Duodenal mucosa (tissue), 2 donors: ENCODE results near the gene TEX19.

Experiments used
- H3K27ac ChIP-seq: one replicate; pipeline ENCODE4 v1.7.0; 2013; ENCODE audit warnings: low read depth, low read length
- H3K27me3 ChIP-seq, 2 donors: one replicate each; pipeline ENCODE4 v1.7.0; 2013; ENCODE audit warnings: low read length in 2 of 2, control low read depth in 1 of 2; ENCODE audit not compliant: insufficient read depth in 2 of 2, control insufficient read depth in 1 of 2
- H3K36me3 ChIP-seq, 2 donors: one replicate each; pipeline ENCODE4 v1.7.0; 2013; ENCODE audit warnings: low read length in 2 of 2, control low read depth in 1 of 2; ENCODE audit not compliant: insufficient read depth in 2 of 2, control insufficient read depth in 1 of 2
- H3K4me1 ChIP-seq, 2 donors: one replicate each; pipeline ENCODE4 v1.7.0; 2013; ENCODE audit warnings: low read length in 2 of 2, control low read depth in 1 of 2; ENCODE audit not compliant: insufficient read depth in 2 of 2, control insufficient read depth in 1 of 2
- H3K4me3 ChIP-seq, 2 donors: one replicate each; pipeline ENCODE4 v1.7.0; 2013; ENCODE audit warnings: low read length in 2 of 2, low read depth in 1 of 2
- H3K9ac ChIP-seq, 2 donors: one replicate each; pipeline ENCODE4 v1.7.0; 2013; ENCODE audit warnings: low read length in 2 of 2, low read depth in 1 of 2
- H3K9me3 ChIP-seq, 2 donors: one replicate each; pipeline ENCODE4 v1.7.0; 2013; ENCODE audit warnings: low read length in 2 of 2, control low read depth in 1 of 2; ENCODE audit not compliant: control insufficient read depth in 1 of 2

The TEX19 gene, protein sequence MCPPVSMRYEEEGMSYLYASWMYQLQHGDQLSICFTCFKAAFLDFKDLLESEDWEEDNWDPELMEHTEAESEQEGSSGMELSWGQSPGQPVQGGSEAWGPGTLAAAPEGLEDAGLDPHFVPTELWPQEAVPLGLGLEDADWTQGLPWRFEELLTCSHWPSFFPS

DNA sequence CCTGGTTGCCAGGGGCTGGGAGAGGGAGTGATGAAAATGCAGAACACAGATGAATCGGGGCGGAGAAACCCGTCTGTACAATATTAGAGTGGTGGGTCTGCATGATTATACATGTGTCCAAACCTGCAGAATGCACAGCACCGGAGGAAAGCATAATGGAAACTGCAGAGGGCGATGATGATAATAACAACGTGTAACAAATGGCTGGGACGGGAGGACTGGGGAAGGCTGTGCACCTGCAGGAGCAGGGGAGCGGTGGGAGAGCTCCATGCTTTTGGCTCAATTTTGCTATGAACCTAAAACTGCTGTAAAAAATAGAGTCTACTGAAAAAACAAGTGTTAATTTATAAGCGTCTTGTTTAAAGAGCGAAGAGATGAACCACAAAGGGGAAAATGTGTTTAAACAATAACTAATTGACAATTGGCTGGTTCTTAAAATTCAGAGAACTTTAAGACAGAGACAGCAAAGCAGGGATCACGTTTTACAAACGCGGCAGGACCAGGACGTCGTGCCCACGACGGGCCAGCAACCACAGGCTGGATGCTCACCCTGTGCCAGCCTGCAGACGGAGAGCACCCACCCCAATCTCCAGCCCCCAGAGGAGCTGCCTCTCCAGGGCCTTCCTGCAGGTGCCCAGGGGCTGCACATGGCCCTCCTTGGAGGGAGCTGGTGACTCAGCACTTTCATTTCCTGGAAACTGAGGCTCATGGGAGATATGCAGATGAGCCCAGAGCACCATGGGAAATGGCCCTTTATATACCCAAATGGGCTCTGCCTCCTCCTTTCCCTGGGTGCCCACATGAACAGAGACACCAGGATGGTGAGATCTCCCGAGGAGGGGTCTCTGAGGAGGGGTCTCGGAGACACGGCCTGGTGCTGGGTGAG lies at the start of gene TEX19:
Gene TEX19 (plus strand): TSS at position 783 of the 886 bp plus-strand sequence. CDS start 2,904 bp downstream, outside the sequence.
- Histone ChIP-seq H3K36me3 (no peaks in the 10 kb centered on the region), H3K9ac (no peak within 1 kb of the TSS), H3K27ac (no peak within 1 kb of the TSS), H3K4me1 (peaks cover 4 to 13% of the 10 kb centered on the region in 2 donors), H3K4me3 (no peak within 1 kb of the TSS), H3K9me3 (no peaks in the 10 kb centered on the region), H3K27me3 (peaks cover 8% of the 10 kb centered on the region in 2 donors)

DNA sequence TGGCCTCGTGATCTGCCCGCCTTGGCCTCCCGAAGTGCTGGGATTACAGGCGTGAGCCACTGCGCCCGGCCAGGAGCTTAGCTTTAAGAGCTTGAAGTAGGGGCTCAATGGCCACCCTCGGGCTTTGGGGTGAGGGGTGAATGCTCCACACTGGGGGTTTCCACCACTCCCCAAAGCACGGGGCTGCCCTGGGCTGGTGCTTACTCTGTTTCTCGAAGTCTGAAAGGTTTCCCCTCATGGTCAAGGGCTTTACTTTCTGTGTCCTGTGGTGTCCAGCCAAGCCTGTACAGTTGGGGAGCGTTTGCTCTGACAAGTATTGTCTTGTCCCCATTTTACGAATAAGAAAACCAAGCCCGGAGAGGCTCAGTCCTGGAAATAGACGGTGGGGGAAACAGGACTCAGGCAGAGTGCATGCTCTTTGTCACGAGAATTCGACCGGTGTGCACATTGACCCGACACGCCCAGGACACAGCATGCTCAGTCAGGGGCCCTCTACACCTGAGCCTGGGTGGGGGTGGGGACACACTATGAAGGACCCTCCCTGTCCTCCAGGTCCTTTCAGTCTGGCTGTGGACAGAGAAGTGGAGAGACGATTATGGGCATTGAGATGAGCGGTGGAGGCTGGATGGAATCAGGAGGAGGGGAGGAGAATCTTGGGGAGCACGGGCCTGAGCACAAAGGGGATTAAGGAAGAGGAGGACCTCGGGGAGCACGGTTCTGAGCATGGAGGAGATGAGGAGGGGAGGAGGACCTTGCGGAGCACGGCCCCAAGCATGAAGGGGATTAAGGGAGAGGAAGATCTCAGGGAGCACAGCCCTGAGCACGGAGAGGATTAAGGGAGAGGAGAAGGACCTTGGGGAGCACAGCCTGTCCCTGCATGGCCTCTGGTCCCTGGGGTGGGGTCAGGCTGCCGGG lies 49.1 kb upstream of the TEX19 start:
- no peaks in the 10 kb centered on the region for H3K36me3 ChIP-seq
- H3K27me3 ChIP-seq, result no peaks in the 10 kb centered on the region
- H3K27ac ChIP-seq, result no peak overlapping the region

DNA sequence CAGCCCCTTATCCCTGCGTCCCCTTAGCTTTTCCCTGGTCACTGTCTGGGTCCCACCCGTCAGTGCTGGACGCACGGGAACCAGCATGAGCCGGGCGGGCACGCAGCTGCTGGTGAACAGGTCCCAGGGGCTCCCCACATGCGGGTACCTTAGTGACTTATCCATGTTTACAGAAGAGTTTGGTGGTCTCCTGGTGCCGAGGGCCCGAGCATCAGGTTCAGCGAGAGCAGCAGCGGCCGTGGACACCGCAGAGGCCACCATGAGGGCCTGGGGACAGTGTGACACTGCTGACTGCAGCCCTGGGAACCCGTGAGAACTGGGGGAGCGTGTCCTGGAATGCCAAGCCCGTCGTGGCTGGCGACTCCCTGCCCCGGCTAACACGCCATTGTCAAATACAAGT lies 48.2 kb upstream of the TEX19 start:
- peaks cover 14 to 16% of the 10 kb centered on the region in 2 donors for H3K4me1 ChIP-seq
- H3K36me3 ChIP-seq, result no peaks in the 10 kb centered on the region
- H3K9ac ChIP-seq, result no peak overlapping the region
- H3K27me3 ChIP-seq, result peaks cover 0 to 2% of the 10 kb centered on the region in 2 donors
- no peak overlapping the region for H3K27ac ChIP-seq
- H3K4me3 ChIP-seq, result no peak overlapping the region
- H3K9me3 ChIP-seq, result no peaks in the 10 kb centered on the region

More for the DNA sequence above, 49.1 kb upstream of the TEX19 start:
- Histone ChIP-seq H3K4me1 (peaks cover 10 to 12% of the 10 kb centered on the region in 2 donors), H3K4me3 (peak overlapping the region in 1 of 2 donors; percentile 30), H3K9ac (peak overlapping the region; percentile 32 to 59), H3K9me3 (no peaks in the 10 kb centered on the region)

DNA sequence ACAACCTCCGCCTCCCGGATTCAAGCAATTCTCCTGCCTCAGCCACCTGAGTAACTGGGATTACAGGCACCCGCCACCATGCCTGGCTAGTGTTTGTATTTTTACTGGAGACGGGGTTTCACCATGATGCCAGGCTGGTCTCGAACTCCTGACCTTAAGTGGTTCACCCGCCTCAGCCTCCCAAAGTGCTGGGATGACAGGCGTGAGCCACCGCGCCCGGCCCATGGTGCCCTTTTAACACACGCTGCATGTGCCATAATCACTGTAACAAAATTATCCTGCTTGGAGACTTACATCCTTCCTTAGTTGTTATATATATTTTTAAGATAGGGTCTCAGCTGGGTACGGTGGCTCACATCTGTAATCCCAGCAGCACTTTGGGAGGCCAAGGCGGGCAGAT lies 47.1 kb upstream of the TEX19 start:
- H3K9me3 ChIP-seq, result no peaks in the 10 kb centered on the region
- no peak overlapping the region for H3K27ac ChIP-seq
- peaks cover 0 to 2% of the 10 kb centered on the region in 2 donors for H3K27me3 ChIP-seq
- peaks cover 21 to 22% of the 10 kb centered on the region in 2 donors for H3K4me1 ChIP-seq
- no peak overlapping the region for H3K9ac ChIP-seq
- no peak overlapping the region for H3K4me3 ChIP-seq
- H3K36me3 ChIP-seq, result no peaks in the 10 kb centered on the region

DNA sequence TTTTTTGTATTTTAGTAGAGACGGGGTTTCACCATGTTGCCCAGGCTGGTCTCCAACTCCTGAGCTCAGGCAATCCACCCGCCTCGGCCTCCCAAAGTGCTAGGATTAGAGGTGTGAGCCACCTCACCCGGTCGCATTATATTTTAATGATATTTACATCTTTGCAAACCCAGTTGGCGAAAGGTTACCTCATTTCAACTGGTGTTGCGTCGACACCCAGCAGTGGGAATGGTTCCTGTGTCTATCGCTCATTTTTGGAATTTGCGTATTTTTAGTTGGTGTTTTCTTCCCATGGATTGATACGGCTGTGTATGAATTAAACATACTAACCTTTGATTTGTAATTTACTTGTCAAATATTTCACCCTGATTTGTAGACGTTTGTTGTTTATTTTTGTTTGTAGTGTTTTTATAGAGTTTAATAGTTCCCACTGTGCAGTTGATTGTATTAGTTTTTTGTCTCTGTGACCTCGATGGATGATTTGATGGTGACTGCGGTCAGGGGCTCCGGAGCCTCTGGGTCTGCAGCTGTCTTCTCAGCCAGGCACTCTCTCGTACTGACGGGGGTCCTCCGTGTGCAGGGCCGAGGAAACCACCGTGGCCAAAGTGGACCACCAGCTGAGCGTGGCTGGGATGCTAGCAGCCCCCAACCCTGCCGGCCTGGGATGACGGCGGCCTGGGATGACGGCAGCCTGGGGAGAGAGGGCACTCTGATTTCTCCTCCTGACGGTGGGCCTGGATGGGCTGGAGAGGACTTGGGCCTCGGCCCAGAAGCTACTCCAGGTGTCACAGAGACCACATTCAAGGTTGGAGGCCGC lies 45.6 kb upstream of the TEX19 start:
- peaks cover 0 to 2% of the 10 kb centered on the region in 2 donors for H3K27me3 ChIP-seq
- H3K9ac ChIP-seq, result no peak overlapping the region

DNA sequence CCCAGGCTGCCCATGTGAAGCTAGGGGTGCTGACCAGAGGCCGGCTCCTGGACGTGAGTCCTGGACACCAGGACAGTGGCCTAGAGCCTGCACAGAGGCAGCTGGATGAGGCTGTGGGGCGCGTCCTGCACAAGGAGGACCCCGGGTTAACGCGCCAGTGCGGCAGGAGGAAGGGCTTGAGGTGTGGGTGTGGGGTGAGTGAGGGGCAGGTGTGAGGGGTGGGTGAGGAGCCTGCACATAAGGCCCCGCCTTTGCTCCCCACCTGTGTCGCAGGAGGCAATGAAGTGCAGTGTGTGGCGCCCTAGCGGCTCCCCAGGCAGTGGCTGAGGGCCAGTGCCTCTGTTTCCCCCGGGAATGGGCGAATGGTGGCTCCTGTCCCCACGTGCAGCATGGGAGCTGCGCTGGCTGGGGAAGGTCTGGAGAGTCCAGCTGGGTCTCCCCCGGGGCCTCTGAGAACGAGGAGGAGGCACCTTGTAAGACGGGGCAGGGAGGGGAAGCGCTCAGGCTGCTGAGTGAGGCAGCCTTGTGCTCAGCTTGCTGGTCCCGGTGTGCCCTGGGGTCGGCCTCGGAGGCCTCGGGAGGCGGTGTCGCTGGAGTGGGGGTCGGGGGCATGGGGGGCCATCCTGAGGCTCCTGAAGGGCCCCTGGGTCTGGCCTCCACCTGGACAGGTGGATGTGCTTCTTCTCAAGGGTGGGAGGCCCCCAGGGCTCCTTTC lies 44.9 kb upstream of the TEX19 start:
- H3K4me1 ChIP-seq, result peaks cover 21 to 22% of the 10 kb centered on the region in 2 donors
- peaks cover 0 to 5% of the 10 kb centered on the region in 2 donors for H3K9me3 ChIP-seq
- H3K9ac ChIP-seq, result no peak overlapping the region
- no peak overlapping the region for H3K27ac ChIP-seq
- no peak overlapping the region for H3K4me3 ChIP-seq
- H3K36me3 ChIP-seq, result no peaks in the 10 kb centered on the region
- H3K27me3 ChIP-seq, result peaks cover 0 to 2% of the 10 kb centered on the region in 2 donors

More for the DNA sequence above, 45.6 kb upstream of the TEX19 start:
- Histone ChIP-seq H3K4me3 (no peak overlapping the region), H3K27ac (no peak overlapping the region), H3K4me1 (peaks cover 21 to 22% of the 10 kb centered on the region in 2 donors), H3K36me3 (no peaks in the 10 kb centered on the region), H3K9me3 (no peaks in the 10 kb centered on the region)

DNA sequence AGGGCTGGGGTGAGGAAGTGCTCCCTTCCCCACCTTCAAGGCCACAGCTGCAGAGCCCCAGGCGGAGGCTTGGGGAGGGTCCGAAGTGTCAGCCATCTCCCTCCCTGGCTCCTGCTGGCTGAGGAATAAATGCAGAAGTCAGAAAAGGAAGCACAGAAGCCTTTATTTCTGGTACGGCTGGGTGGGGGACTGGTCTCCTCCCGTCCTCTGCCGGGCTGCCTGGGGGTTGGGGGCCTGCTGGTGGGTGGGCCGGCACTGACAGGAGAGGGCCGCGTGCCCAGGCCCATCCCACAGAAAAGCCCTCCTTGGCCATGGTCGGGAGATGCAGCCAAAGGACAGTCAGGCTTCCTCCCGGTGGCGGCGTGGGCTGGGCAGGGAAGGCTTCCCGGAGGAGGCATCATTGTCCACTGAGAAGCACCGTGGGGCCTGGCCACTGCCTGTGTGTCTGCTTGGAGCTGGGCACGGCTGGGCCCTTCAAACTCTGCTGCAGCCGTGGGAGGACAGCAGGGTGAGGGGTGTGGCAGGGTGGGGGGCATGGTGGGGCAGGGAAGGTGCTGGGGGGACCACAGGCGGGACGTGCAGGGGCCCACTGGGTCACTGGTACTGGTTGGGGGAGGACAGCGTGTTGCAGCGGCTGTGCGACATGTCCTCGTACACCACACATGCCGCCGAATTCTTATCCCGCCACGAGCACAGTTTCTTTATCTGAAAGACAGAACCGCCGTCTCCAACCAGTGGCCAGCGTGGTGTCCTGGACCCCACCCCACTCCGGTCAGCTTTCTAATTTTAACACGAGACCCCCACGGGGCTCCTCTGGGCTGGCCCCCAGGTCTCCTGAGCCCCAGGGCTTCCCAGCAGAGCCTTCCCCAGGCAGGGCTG lies 44.1 kb upstream of the TEX19 start:
- H3K4me3 ChIP-seq, result no peak overlapping the region
- peaks cover 0 to 2% of the 10 kb centered on the region in 2 donors for H3K27me3 ChIP-seq
- H3K36me3 ChIP-seq, result no peaks in the 10 kb centered on the region
- no peak overlapping the region for H3K9ac ChIP-seq
- no peak overlapping the region for H3K27ac ChIP-seq
- peaks cover 17 to 18% of the 10 kb centered on the region in 2 donors for H3K4me1 ChIP-seq
- H3K9me3 ChIP-seq, result peaks cover 0 to 7% of the 10 kb centered on the region in 2 donors

DNA sequence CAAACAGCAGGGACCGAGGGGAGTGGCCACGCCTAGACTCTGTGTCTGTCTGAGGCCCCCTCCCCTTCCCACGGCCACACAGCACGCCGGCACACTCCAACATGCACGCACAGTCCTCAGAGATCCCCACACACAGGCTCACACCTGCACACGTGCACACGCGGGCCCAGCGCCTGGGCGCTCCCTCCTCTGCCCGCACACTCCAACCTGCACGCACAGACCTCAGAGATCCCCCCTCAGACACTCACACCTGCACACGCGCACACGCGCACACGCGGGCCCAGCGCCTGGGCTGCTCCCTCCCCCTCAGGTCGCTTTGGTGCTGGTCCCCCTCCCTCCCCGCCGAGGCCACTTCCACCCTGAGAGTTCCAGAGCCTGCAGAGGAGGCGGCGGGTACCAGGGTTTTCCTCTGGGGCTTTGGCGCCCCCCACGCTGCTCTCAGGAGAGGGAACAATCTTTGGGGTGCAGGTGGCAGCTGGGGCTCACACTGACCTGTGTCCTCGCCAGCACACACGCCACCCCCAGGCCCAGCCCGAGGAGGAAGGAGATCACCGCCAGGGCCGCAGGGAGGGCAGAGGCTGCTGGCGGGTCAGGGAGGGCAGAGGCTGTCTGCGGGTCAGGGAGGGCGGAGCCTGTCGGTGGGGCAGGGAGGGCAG lies 43.2 kb upstream of the TEX19 start:
- H3K27ac ChIP-seq, result no peak overlapping the region
- H3K4me3 ChIP-seq, result peak overlapping the region; percentile 47 to 51
- H3K9me3 ChIP-seq, result peaks cover 0 to 7% of the 10 kb centered on the region in 2 donors
- H3K4me1 ChIP-seq, result peaks cover 13 to 14% of the 10 kb centered on the region in 2 donors
- H3K27me3 ChIP-seq, result peaks cover 0 to 2% of the 10 kb centered on the region in 2 donors
- H3K36me3 ChIP-seq, result no peaks in the 10 kb centered on the region
- peak overlapping the region in 1 of 2 donors; percentile 18 for H3K9ac ChIP-seq
